GM12873 (cell line): ENCODE measurements around the gene ZNF319.

Experiments used
- CTCF ChIP-seq: IDR thresholded peaks from 2 replicates; pipeline ENCODE4 v1.5.1; 2012; ENCODE audit warnings: low read depth, mild to moderate bottlenecking, moderate library complexity, low read length, control low read depth; ENCODE audit not compliant: insufficient read depth; ENCODE audit errors: missing control alignments

Gene ZNF319

DNA sequence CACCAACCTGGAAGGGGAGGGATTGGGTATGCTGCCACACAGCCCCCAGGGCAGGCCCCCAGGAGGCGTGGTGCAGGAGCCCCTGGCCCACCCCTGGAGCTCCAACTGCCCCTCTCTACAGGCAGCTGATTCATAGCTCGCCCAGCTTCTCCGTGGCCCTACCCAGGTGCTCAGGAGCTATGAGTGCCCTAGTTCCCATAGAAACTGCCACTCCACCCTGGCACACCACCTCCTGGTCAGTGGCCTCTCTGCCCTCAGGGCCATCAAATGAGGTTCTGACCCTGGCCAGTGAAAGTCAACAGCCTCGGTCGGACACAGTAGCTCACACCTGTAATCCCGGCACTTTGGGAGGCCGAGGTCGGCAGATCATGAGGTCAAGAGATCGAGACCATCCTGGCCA is 47.6 kb downstream of the ZNF319 start:
- no peak for TF ChIP-seq CTCF

- TF ChIP-seq CTCF = no peak
Measured at GRCh38 chr16:57951204-57951960, 49.1 kb downstream of the ZNF319 start.

- no peak for TF ChIP-seq CTCF
Measured at GRCh38 chr16:57950382-57950781, 50.1 kb downstream of the ZNF319 start.

DNA sequence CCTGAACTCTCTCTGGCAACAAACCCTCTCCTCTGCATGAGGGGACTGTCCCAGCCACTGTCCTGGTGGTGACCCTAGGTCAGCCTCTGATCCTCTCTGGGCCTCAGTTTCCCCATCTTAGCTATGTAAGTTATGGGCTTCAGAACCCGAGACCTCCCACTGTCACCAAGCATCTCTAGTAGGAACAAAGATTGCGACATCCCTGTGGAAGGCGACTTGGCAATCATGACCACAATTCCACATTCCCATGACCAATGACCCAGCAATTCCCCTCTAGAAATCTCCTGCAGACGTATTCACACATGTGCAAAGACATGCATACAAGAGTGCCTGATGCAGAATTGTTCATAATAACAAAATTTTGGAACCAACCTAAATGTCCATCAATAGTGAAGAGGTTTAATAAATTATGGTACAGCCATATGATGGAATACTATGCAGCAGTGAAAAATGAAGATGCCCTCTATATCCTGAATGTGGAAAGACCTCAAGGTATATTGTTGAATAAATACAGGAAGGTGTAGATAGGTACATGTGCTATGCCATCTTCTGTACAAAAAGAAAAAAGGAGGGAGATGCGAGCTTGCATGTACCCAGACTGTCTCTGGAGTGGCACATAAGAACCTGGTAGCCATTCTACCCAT is 50.8 kb downstream of the ZNF319 start:
- no peak for TF ChIP-seq CTCF

GRCh38 chr16:57949013-57949412 is 51.5 kb downstream of the ZNF319 start:
- TF ChIP-seq CTCF = no peak

GRCh38 chr16:57948027-57948426 is 52.4 kb downstream of the ZNF319 start:
- TF ChIP-seq CTCF = no peak

GRCh38 chr16:57947261-57947660 is 53.2 kb downstream of the ZNF319 start:
- TF ChIP-seq CTCF = no peak
